Stomach smooth muscle (tissue), 2 donors: ENCODE data around the gene GRM8.

ENCODE experiments used
- H3K27ac ChIP-seq: one replicate; pipeline ENCODE4 v1.7.0; 2013; ENCODE audit warnings: mild to moderate bottlenecking, low read length, inconsistent platforms
- H3K27me3 ChIP-seq, 2 donors: one replicate each; pipeline ENCODE4 v1.7.0; 2013; ENCODE audit warnings: low read length in 2 of 2; ENCODE audit not compliant: insufficient read depth in 2 of 2, control insufficient read depth in 1 of 2
- H3K36me3 ChIP-seq, 2 donors: one replicate each; pipeline ENCODE4 v1.7.0; 2013; ENCODE audit warnings: low read length in 2 of 2; ENCODE audit not compliant: control insufficient read depth in 2 of 2, insufficient read depth in 2 of 2
- H3K4me1 ChIP-seq: one replicate; pipeline ENCODE4 v1.7.0; 2013; ENCODE audit warnings: low read length; ENCODE audit not compliant: control insufficient read depth, insufficient read depth
- H3K4me3 ChIP-seq, 2 donors: one replicate each; pipeline ENCODE4 v1.7.0; 2013; ENCODE audit warnings: low read length in 2 of 2
- H3K9ac ChIP-seq, 2 donors: one replicate each; pipeline ENCODE4 v1.7.0; 2013; ENCODE audit warnings: low read length in 2 of 2, mild to moderate bottlenecking in 1 of 2
- H3K9me3 ChIP-seq, 2 donors: one replicate each; pipeline ENCODE4 v1.7.0; 2013; ENCODE audit warnings: low read length in 2 of 2; ENCODE audit not compliant: control insufficient read depth in 2 of 2
- donor health status: healthy.
- donor health status: Pancreatic carcinoma.

The GRM8 gene

DNA sequence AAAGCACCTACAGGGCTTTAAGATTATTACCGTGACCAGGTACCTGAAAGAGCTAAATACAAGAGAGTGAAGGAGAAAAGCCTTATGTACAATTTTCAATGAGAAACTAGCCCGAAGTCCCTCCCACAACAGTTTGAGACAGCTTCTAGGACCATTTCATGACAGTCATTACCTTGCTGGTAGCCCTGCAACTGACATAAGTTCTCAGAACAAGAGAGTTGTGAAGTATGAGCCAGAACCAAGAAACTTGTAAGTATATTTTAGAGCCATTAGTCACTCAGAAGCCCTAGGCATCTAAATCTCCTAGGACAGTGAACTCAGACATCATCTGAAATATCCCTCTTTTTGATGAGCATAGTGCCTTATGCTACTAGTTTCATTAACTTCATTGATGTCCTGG, 792.1 kb downstream of the GRM8 start:
- Histone ChIP-seq H3K27me3 (no peaks in the 10 kb centered on the region), H3K4me1 (no peaks in the 10 kb centered on the region), H3K9ac (no peak overlapping the region), H3K27ac (no peak overlapping the region), H3K4me3 (no peak overlapping the region), H3K36me3 (no peaks in the 10 kb centered on the region), H3K9me3 (no peaks in the 10 kb centered on the region)

DNA sequence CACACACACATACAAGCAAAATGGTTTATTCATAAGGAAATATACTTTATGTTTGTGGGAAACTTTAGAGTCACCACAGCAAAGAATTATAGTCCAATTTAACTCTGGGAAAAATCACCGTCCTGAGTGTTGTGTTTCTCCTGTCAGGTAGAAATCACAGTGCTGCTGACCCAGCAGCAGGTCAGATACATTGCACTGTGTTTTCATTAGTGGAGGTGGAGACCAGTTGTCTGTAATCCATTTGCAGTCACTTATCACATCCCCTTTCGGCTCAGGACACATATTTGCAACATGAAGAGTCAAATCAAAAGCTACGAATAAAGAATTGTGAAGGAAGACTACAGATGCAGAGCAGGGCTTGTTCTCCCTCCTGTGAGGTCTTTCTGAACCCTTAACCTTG, 799.6 kb downstream of the GRM8 start:
- no peaks in the 10 kb centered on the region for H3K4me1 ChIP-seq
- no peaks in the 10 kb centered on the region for H3K27me3 ChIP-seq
- H3K9ac ChIP-seq, result no peak overlapping the region
- no peak overlapping the region for H3K4me3 ChIP-seq
- no peaks in the 10 kb centered on the region for H3K36me3 ChIP-seq
- H3K9me3 ChIP-seq, result no peaks in the 10 kb centered on the region
- H3K27ac ChIP-seq, result no peak overlapping the region

GRCh38 chr7:126450269-126450671, 802.5 kb downstream of the GRM8 start:
- H3K4me3 ChIP-seq, result no peak overlapping the region
- no peak overlapping the region for H3K27ac ChIP-seq
- H3K27me3 ChIP-seq, result no peaks in the 10 kb centered on the region
- no peaks in the 10 kb centered on the region for H3K4me1 ChIP-seq
- H3K9me3 ChIP-seq, result no peaks in the 10 kb centered on the region
- H3K9ac ChIP-seq, result no peak overlapping the region
- H3K36me3 ChIP-seq, result no peaks in the 10 kb centered on the region

GRCh38 chr7:126449611-126450268, 803.0 kb downstream of the GRM8 start:
- no peak overlapping the region for H3K27ac ChIP-seq

DNA sequence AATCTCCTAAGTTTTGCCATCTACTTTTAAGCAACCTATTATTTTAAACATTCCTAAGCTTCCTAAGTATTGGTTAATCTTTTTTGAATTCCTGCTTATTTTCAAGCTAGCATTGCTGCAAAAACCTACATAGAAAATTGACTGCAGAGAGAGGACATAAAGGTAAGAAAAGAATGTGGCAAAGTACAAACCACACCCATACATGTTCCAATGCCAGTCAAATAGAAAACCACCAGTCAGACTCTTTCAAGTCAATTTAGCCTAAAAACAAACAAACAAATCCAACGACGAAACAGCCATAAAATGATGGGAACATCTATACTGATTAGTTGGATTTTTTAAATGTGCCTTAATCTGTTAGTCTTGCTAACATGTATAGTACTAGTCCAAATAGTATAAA, 804.8 kb downstream of the GRM8 start:
- H3K27ac ChIP-seq, result no peak overlapping the region
- H3K36me3 ChIP-seq, result no peaks in the 10 kb centered on the region
- H3K9ac ChIP-seq, result no peak overlapping the region
- H3K4me3 ChIP-seq, result no peak overlapping the region
- H3K9me3 ChIP-seq, result no peaks in the 10 kb centered on the region
- no peaks in the 10 kb centered on the region for H3K4me1 ChIP-seq
- H3K27me3 ChIP-seq, result no peaks in the 10 kb centered on the region

More at GRCh38 chr7:126449611-126450268, 803.0 kb downstream of the GRM8 start:
- H3K4me3 ChIP-seq, result no peak overlapping the region
- no peaks in the 10 kb centered on the region for H3K36me3 ChIP-seq
- H3K27me3 ChIP-seq, result no peaks in the 10 kb centered on the region
- H3K9me3 ChIP-seq, result no peaks in the 10 kb centered on the region
- no peak overlapping the region for H3K9ac ChIP-seq
- no peaks in the 10 kb centered on the region for H3K4me1 ChIP-seq

- Histone ChIP-seq H3K4me3 (no peak overlapping the region), H3K36me3 (no peaks in the 10 kb centered on the region), H3K27me3 (no peaks in the 10 kb centered on the region), H3K9ac (no peak overlapping the region), H3K4me1 (no peaks in the 10 kb centered on the region), H3K27ac (no peak overlapping the region), H3K9me3 (no peaks in the 10 kb centered on the region)
Observed at GRCh38 chr7:126445991-126446390, 806.8 kb downstream of the GRM8 start.

- Histone ChIP-seq H3K4me3 (no peak overlapping the region), H3K4me1 (no peaks in the 10 kb centered on the region), H3K9ac (no peak overlapping the region), H3K9me3 (no peaks in the 10 kb centered on the region), H3K36me3 (no peaks in the 10 kb centered on the region), H3K27ac (no peak overlapping the region), H3K27me3 (no peaks in the 10 kb centered on the region)
Observed at GRCh38 chr7:126443951-126444350, 808.8 kb downstream of the GRM8 start.

- Histone ChIP-seq H3K27me3 (no peaks in the 10 kb centered on the region), H3K4me1 (no peaks in the 10 kb centered on the region), H3K36me3 (no peaks in the 10 kb centered on the region), H3K9ac (no peak overlapping the region), H3K27ac (no peak overlapping the region), H3K9me3 (no peaks in the 10 kb centered on the region), H3K4me3 (no peak overlapping the region)
Observed at GRCh38 chr7:126442908-126443307, 809.8 kb downstream of the GRM8 start.

- no peaks in the 10 kb centered on the region for H3K4me1 ChIP-seq
- H3K27me3 ChIP-seq, result no peaks in the 10 kb centered on the region
- H3K4me3 ChIP-seq, result no peak overlapping the region
- no peak overlapping the region for H3K27ac ChIP-seq
- H3K9ac ChIP-seq, result no peak overlapping the region
- H3K9me3 ChIP-seq, result no peaks in the 10 kb centered on the region
- H3K36me3 ChIP-seq, result no peaks in the 10 kb centered on the region
Observed at GRCh38 chr7:126441745-126442144, 811.0 kb downstream of the GRM8 start.

- Histone ChIP-seq H3K4me3 (no peak overlapping the region), H3K9ac (no peak overlapping the region), H3K4me1 (no peaks in the 10 kb centered on the region), H3K27me3 (no peaks in the 10 kb centered on the region), H3K27ac (no peak overlapping the region), H3K36me3 (no peaks in the 10 kb centered on the region), H3K9me3 (no peaks in the 10 kb centered on the region)
Observed at GRCh38 chr7:126440542-126440941, 812.2 kb downstream of the GRM8 start.

DNA sequence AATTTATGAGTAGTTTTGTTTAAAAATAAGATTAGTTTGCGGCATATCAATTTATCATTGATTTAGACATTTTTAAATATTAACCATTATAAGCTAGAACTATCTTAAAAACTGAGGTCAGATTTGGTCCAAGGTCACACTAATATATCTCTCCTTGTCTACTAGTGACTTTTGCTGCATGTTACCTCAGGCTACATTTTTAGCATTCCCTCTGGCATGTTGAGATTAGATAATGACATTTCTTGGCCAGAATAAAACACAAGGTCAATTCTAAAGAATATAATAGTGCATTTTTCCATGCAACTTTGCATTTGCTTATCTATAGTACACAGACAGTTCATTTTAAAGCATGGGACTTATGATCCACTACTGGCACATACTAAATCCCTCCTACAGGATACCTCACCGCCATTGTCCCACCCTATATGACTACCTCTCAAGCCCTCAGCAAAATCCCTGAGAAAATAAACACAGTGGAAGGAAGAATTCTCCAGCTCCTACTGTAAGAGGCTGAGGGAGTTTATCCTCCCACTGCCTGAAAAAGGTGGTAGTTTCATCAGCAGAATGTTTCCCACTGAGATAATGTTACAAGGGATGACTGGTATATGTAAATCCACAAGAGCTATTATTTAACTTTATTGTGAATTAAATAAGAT, 816.4 kb downstream of the GRM8 start:
- Histone ChIP-seq H3K27me3 (no peaks in the 10 kb centered on the region), H3K9ac (no peak overlapping the region), H3K27ac (no peak overlapping the region), H3K9me3 (no peaks in the 10 kb centered on the region), H3K4me1 (no peaks in the 10 kb centered on the region), H3K4me3 (no peak overlapping the region), H3K36me3 (no peaks in the 10 kb centered on the region)
